Tibial artery (tissue), 4 donors: Measurements from ENCODE around the gene KCNQ4.

Experiments
- DNase-seq, 2 donors: peaks; one replicate each; pipeline ENCODE4 v3.0.0-alpha.2; 2019
- H3K27ac ChIP-seq, 2 donors: fragments of 200-600 bp; sonication (generic) in 1 of 2; 1 replicate in 1 of 2; 2 replicates in 1 of 2; pipeline ENCODE4 v1.5.1; 2018 to 2019; ENCODE audit warnings: mild to moderate bottlenecking in 1 of 2
- H3K27me3 ChIP-seq, 2 donors: fragments of 200-600 bp; sonication (generic) in 1 of 2; one replicate each; pipeline versions ENCODE4 v1.5.1 to v1.6.0; 2016 to 2019
- H3K36me3 ChIP-seq, 3 donors: fragments of 200-600 bp; sonication (generic) in 2 of 3; one replicate each; pipeline ENCODE4 v1.5.1; 2016 to 2019; ENCODE audit warnings: mild to moderate bottlenecking in 2 of 3
- H3K4me1 ChIP-seq, 4 donors: fragments of 200-600 bp; sonication (generic) in 2 of 4; 1 replicate in 3 of 4; 2 replicates in 1 of 4; pipeline ENCODE4 v1.5.1; 2016 to 2019
- H3K4me3 ChIP-seq, 2 donors: fragments of 200-600 bp; sonication (generic) in 1 of 2; 1 replicate in 1 of 2; 2 replicates in 1 of 2; pipeline ENCODE4 v1.5.1; 2018 to 2019; ENCODE audit warnings: mild to moderate bottlenecking in 2 of 2
- H3K9me3 ChIP-seq, 3 donors: fragments of 200-600 bp; sonication (generic) in 1 of 3; one replicate each; pipeline ENCODE4 v1.5.1; 2016 to 2019
- CTCF ChIP-seq, 2 experiments: fragments of 200-600 bp in 1 of 2; fragments of 450-650 bp in 1 of 2; IDR thresholded peaks; one replicate each; pipeline ENCODE4 v1.5.1; 2017 to 2019; ENCODE audit warnings: antibody characterized with exemption in 2 of 2, mild to moderate bottlenecking in 1 of 2, moderate library complexity in 1 of 2
- intact Hi-C: fragments of 100-400 bp; cut with DNase I; formaldehyde crosslinking; loops from one replicate; pipeline ENCODE4 v1.15.0; 2023; ENCODE audit warnings: low total_unique reads

The KCNQ4 gene

GRCh38 chr1:40740039-40740996 is 43.3 kb upstream of the KCNQ4 start:
- Histone ChIP-seq H3K9me3 (no peaks in the 10 kb centered on the region), H3K4me3 (no peak overlapping the region), H3K27me3 (no peaks in the 10 kb centered on the region), H3K27ac (peak overlapping the region; percentile 13 to 15), H3K36me3 (peaks cover 3 to 22% (median 19%) of the 10 kb centered on the region in 3 donors), H3K4me1 (peaks cover 0 to 26% (median 15%) of the 10 kb centered on the region in 4 donors)
- TF ChIP-seq CTCF (IDR thresholded peaks at IDR 0.05) = no peak
- intact Hi-C loops = no loop called here
- DNase-seq = no peak

GRCh38 chr1:40740997-40741736 is 42.4 kb upstream of the KCNQ4 start:
- H3K4me1 ChIP-seq = peaks cover 0 to 26% (median 14%) of the 10 kb centered on the region in 4 donors
- no peak overlapping the region for H3K27ac ChIP-seq
- TF ChIP-seq CTCF (IDR thresholded peaks at IDR 0.05) = no peak
- no peak overlapping the region for H3K4me3 ChIP-seq
- H3K36me3 ChIP-seq = peaks cover 3 to 22% (median 19%) of the 10 kb centered on the region in 3 donors
- intact Hi-C loops = no loop called here
- no peak for DNase-seq
- H3K27me3 ChIP-seq = no peaks in the 10 kb centered on the region
- no peaks in the 10 kb centered on the region for H3K9me3 ChIP-seq

- TF ChIP-seq CTCF (IDR thresholded peaks at IDR 0.05) = no peak
- H3K27ac ChIP-seq = no peak overlapping the region
- H3K4me1 ChIP-seq = peaks cover 0 to 26% (median 13%) of the 10 kb centered on the region in 4 donors
Observed at GRCh38 chr1:40742363-40743061, 41.1 kb upstream of the KCNQ4 start.

GRCh38 chr1:40743452-40743851 is 40.1 kb upstream of the KCNQ4 start:
- Histone ChIP-seq H3K36me3 (peaks cover 10 to 30% (median 27%) of the 10 kb centered on the region in 3 donors), H3K4me1 (peaks cover 0 to 26% (median 13%) of the 10 kb centered on the region in 4 donors), H3K4me3 (no peak overlapping the region), H3K27me3 (no peaks in the 10 kb centered on the region), H3K9me3 (no peaks in the 10 kb centered on the region), H3K27ac (no peak overlapping the region)
- DNase-seq = no peak
- no peak for TF ChIP-seq CTCF (IDR thresholded peaks at IDR 0.05)
- intact Hi-C loops = no loop called here

More at GRCh38 chr1:40742363-40743061, 41.1 kb upstream of the KCNQ4 start:
- H3K4me3 ChIP-seq = no peak overlapping the region
- no peaks in the 10 kb centered on the region for H3K9me3 ChIP-seq
- H3K27me3 ChIP-seq = no peaks in the 10 kb centered on the region
- no peak for DNase-seq
- H3K36me3 ChIP-seq = peaks cover 3 to 22% (median 19%) of the 10 kb centered on the region in 3 donors
- intact Hi-C loops = no loop called here

GRCh38 chr1:40743860-40744259 is 39.7 kb upstream of the KCNQ4 start:
- no peaks in the 10 kb centered on the region for H3K27me3 ChIP-seq
- H3K4me1 ChIP-seq = peaks cover 0 to 26% (median 13%) of the 10 kb centered on the region in 4 donors
- H3K4me3 ChIP-seq = no peak overlapping the region
- H3K9me3 ChIP-seq = no peaks in the 10 kb centered on the region
- no peak for DNase-seq
- H3K27ac ChIP-seq = no peak overlapping the region
- peaks cover 13 to 32% (median 30%) of the 10 kb centered on the region in 3 donors for H3K36me3 ChIP-seq
- intact Hi-C loops = no loop called here
- no peak for TF ChIP-seq CTCF (IDR thresholded peaks at IDR 0.05)
